Kidney epithelial cell (primary cell): ENCODE data around the gene GNAZ. TPM values are rescaled to one million over a fixed set of nuclear protein-coding genes. Genes with fewer than 3 reads are reported as not detected.
A peak's percentile ranks its signal among the peaks of the same experiment; 100 is the strongest.

Experiments
- DNase-seq: peaks from one replicate; pipeline ENCODE4 v3.0.0-alpha.2; 2010; ENCODE audit warnings: low read depth
- H3K27me3 ChIP-seq: 2 replicates; pipeline ENCODE4 v1.6.0; 2011; ENCODE audit warnings: low read length; ENCODE audit not compliant: control insufficient read depth, insufficient read depth
- H3K36me3 ChIP-seq: 2 replicates; pipeline ENCODE4 v1.5.1; 2011; ENCODE audit warnings: low read length; ENCODE audit not compliant: control insufficient read depth, insufficient read depth
- H3K4me3 ChIP-seq: 2 replicates; pipeline ENCODE4 v1.5.1; 2011; ENCODE audit warnings: low read depth, mild to moderate bottlenecking, control low read depth, low read length
- total RNA-seq: library from RNA; depleted of rRNA; stranded (reverse); fragments of >200 nt; gene quantifications from 2 replicates; pipeline ENCODE4 v1.2.3, GENCODE V29; 2015
- TF ChIP-seq, protein P1 (sequence below): IDR thresholded peaks from 2 replicates; pipeline ENCODE4 v1.5.1; 2011; ENCODE audit warnings: mild to moderate bottlenecking, moderate library complexity, low read length, control low read depth, inconsistent platforms; ENCODE audit not compliant: insufficient read depth, poor library complexity, severe bottlenecking

GNAZ gene
- total RNA-seq, 1 donor from 2014 or later, result 9.2 TPM

DNA sequence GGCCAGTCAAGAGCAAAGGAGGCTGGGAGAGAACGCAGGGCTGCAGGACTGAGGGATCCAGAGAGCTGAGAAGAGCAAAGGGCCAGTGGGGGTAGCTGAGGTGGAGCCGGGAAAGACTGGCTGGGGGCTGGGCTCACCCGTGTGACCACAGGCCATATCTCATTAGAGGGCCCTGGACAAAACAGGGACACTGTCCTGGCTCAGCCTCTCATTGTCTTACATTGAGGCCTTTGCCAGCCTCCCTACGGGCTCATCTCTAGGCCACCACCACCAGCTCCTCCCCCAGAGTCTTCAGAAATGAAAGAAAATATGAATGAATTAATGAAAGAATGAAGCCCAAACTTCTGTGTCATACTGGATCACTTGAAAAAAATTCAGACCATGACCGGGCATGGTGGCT, 84.1 kb downstream of the GNAZ start:
- TF ChIP-seq, protein P1, sequence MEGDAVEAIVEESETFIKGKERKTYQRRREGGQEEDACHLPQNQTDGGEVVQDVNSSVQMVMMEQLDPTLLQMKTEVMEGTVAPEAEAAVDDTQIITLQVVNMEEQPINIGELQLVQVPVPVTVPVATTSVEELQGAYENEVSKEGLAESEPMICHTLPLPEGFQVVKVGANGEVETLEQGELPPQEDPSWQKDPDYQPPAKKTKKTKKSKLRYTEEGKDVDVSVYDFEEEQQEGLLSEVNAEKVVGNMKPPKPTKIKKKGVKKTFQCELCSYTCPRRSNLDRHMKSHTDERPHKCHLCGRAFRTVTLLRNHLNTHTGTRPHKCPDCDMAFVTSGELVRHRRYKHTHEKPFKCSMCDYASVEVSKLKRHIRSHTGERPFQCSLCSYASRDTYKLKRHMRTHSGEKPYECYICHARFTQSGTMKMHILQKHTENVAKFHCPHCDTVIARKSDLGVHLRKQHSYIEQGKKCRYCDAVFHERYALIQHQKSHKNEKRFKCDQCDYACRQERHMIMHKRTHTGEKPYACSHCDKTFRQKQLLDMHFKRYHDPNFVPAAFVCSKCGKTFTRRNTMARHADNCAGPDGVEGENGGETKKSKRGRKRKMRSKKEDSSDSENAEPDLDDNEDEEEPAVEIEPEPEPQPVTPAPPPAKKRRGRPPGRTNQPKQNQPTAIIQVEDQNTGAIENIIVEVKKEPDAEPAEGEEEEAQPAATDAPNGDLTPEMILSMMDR, result no peak
- DNase-seq, result no peak
- no peaks in the 10 kb centered on the region for H3K27me3 ChIP-seq
- H3K36me3 ChIP-seq, result no peaks in the 10 kb centered on the region
- no peak overlapping the region for H3K4me3 ChIP-seq

DNA sequence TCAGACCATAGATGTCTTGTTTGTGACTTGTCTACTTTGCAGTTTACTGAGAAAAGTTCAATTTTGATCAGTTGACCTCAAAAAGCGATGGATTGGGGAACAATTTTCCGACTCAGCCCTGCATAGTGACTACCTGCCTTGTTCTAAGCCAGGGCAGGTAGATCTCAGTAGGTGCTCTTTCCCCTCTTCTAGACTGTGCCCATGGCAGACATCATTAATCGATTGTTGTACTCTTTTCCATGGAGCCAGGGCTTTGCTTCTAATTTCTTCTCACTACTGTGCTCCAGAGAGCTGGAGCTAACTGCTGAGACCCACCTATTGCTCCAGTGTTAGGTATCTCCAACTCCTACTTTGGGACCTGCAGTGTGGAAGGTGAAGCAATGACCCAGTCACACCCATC, 84.8 kb downstream of the GNAZ start:
- Histone ChIP-seq H3K27me3 (no peaks in the 10 kb centered on the region), H3K36me3 (no peaks in the 10 kb centered on the region), H3K4me3 (no peak overlapping the region)
- TF ChIP-seq, protein P1, result no peak
- DNase-seq, result no peak

DNA sequence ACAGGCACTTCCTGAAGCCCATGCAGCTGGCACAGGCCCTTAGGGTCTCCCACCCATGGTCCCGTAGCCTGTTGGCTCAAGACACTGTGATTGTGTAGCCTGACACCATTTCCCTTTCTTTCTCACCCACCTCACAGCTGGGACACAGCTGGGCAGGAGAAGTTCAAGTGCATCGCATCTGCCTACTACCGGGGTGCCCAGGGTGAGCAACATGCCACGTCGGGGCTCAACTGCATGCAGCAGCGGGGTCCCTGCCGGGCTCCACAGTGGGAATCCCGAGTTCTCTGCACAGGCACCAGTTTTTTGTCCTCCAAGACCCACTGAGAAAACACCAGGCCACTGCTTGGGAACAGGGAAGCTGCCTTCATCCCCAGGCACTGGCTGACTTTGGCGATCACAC, 85.5 kb downstream of the GNAZ start:
- no peaks in the 10 kb centered on the region for H3K36me3 ChIP-seq
- TF ChIP-seq, protein P1, result no peak
- H3K4me3 ChIP-seq, result no peak overlapping the region
- DNase-seq, result no peak
- H3K27me3 ChIP-seq, result no peaks in the 10 kb centered on the region

DNA sequence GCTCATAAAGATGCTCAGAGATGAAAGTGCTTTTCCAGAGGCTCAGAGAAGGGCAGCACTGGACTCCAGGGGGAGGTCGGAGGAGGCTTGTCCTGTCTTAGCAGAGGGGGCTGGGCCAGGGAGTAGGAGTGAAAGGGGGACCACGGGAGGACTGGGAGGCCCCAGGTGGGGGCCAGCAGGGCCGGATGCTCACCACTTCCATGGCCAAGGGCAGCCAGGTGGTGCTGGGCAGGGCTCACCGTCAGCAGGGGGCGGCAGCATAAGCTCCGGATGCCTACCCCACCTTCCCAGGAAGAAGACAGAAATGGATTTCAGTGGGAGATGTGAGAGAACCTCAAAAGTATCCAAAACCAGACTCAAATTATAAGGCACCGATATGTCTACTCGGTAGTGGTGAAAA, 86.0 kb downstream of the GNAZ start:
- Histone ChIP-seq H3K4me3 (no peak overlapping the region), H3K27me3 (no peaks in the 10 kb centered on the region), H3K36me3 (no peaks in the 10 kb centered on the region)
- no peak for DNase-seq
- TF ChIP-seq, protein P1, result peak; percentile 7

DNA sequence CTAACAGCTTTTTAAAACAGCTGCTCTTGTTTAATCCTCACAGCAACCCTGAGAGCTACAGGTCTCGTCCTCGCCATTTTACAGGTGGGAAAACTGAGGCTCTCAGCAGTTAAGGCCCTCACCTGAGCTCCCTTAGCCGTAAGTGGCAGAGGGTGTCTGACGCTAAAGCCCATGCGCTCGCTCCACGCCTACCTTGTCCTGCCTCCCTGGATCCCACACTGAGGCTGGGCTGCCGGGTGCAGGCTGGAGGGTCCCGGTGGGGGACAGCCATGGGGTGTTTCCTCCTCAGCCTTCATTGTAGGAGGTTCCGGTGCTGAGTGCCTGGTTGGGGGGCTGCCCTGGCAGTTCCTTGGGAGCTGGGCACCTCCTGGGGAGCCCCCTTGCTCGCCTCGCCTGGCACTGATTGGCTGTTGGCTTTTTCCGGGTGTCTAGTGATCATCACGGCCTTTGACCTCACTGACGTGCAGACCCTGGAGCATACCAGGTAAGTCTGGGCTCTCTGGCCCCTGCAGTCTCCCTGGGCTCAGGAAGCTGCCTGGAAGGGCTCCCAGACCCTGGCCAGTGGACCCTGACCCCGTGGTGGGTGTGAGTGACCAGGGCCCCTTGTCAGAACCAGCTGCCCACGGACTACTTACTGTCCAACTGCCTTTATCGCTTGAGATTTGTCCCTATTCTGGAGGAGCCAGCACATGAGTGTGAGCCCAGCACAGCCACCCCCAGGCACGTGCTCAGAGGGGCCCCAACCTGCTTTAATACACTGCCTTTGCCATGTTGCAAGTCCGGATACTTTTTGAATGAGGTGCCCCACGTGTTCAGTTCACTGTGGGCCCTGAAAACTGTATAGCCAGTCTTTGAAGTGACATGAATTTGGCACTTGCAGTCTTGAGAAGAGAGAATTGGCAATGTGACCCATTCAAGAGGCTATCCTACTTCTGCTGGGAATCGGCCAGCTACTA, 87.5 kb downstream of the GNAZ start:
- no peak for DNase-seq
- no peaks in the 10 kb centered on the region for H3K27me3 ChIP-seq
- no peak overlapping the region for H3K4me3 ChIP-seq
- TF ChIP-seq, protein P1, result no peak
- no peaks in the 10 kb centered on the region for H3K36me3 ChIP-seq
